HCT116 (cell line): ENCODE measurements around the gene PRIMA1. TPM values are rescaled to one million over a fixed set of nuclear protein-coding genes. Genes with fewer than 3 reads are reported as not detected.

Experiments
- ATAC-seq: fragments of 200-7000 bp; cut with Tn5 transposase; 2 replicates; pipeline ENCODE4 v1.9.1; 2020; ENCODE audit warnings: mild to moderate bottlenecking, moderate library complexity
- BruUV-seq: library from RNA; stranded (reverse); fragments of 400-500 nt; replicated peaks from 2 replicates; lab custom pipeline; 2021; lab: Mats Ljungman, UMichigan
- CTCF ChIA-PET: fragments of 300-600 bp; sonication (Branson Sonifier 250); formaldehyde crosslinking; loops from one replicate; lab custom pipeline; 2021; ENCODE audit warnings: antibody characterized with exemption; lab: Charles Lee
- POLR2A ChIA-PET: fragments of 300-600, 350-600 bp; sonication (Branson Sonifier 250); formaldehyde crosslinking; loops from one replicate; lab custom pipeline; 2021; ENCODE audit warnings: antibody characterized with exemption; lab: Charles Lee
- RAD21 ChIA-PET, 2 experiments: fragments of 300-600 bp; sonication (Branson Sonifier 250); formaldehyde crosslinking; loops; one replicate each; lab custom pipeline; 2023; ENCODE audit warnings: low total read pairs in 2 of 2; ENCODE audit not compliant: uncharacterized antibody in 2 of 2, unreplicated experiment in 2 of 2, low non-redundant PET in 1 of 2; lab: Charles Lee
- DNase-seq: peaks from one replicate; pipeline ENCODE4 v3.0.0-alpha.2; 2010; ENCODE audit warnings: low read depth, low spot score
- H2AFZ ChIP-seq: fragments of 200-600 bp; shearing (Covaris generic), sonication (generic); 2 replicates; pipeline ENCODE4 v1.6.1; 2017; ENCODE audit warnings: low read depth, mixed run types, mixed read lengths, antibody characterized with exemption, low read length; ENCODE audit not compliant: poor library complexity, severe bottlenecking
- H3K27ac ChIP-seq: 2 replicates; pipeline ENCODE4 v1.5.1; 2012; ENCODE audit warnings: low read depth, low read length
- H3K27me3 ChIP-seq: fragments of 200-600 bp; sonication (generic); 2 replicates; pipeline ENCODE4 v1.6.1; 2016; ENCODE audit warnings: mixed run types, low read length, mixed read lengths; ENCODE audit not compliant: insufficient read depth
- H3K36me3 ChIP-seq, 2 experiments: fragments of 200-500 bp in 1 of 2; fragments of 200-600 bp in 1 of 2; sonication (Bioruptor generic) in 1 of 2; sonication (generic) in 1 of 2; 2 replicates each; pipeline versions ENCODE4 v1.5.1 to v1.6.1; 2014 to 2016; ENCODE audit warnings: low read length in 2 of 2, inconsistent platforms in 1 of 2, mixed read lengths in 1 of 2, mixed run types in 1 of 2; ENCODE audit not compliant: insufficient read depth in 2 of 2, control insufficient read depth in 1 of 2
- H3K4me1 ChIP-seq, 2 experiments: fragments of 200-600 bp in 1 of 2; sonication (generic) in 1 of 2; 2 replicates each; pipeline versions ENCODE4 v1.5.1 to v1.6.1; 2012 to 2017; ENCODE audit warnings: low read length in 2 of 2, inconsistent platforms in 1 of 2, mild to moderate bottlenecking in 1 of 2, mixed read lengths in 1 of 2, mixed run types in 1 of 2, moderate library complexity in 1 of 2; ENCODE audit not compliant: insufficient read depth in 2 of 2, control insufficient read depth in 1 of 2
- H3K4me2 ChIP-seq: fragments of 200-600 bp; sonication (generic); 2 replicates; pipeline ENCODE4 v1.6.1; 2017; ENCODE audit warnings: mixed run types, low read length, mixed read lengths
- H3K4me3 ChIP-seq, 2 experiments: fragments of 200-600 bp in 1 of 2; sonication (generic) in 1 of 2; replicated peaks in 1 of 2; 2 replicates each; pipeline ENCODE4 v1.5.1; 2011 to 2016; ENCODE audit warnings: low read length in 2 of 2, control low read depth in 1 of 2, low read depth in 1 of 2, mild to moderate bottlenecking in 1 of 2, mixed read lengths in 1 of 2, mixed run types in 1 of 2
- H3K79me2 ChIP-seq: fragments of 200-600 bp; sonication (generic); 2 replicates; pipeline ENCODE4 v1.6.1; 2017; ENCODE audit warnings: mild to moderate bottlenecking, mixed run types, low read length, moderate library complexity, mixed read lengths; ENCODE audit not compliant: insufficient read depth
- H3K9ac ChIP-seq: fragments of 200-600 bp; sonication (generic); 2 replicates; pipeline ENCODE4 v1.6.1; 2016; ENCODE audit warnings: low read length, mixed read lengths
- H3K9me2 ChIP-seq: fragments of 200-600 bp; sonication (generic), shearing (Covaris generic); 2 replicates; pipeline ENCODE4 v1.6.1; 2017; ENCODE audit warnings: mixed run types, mild to moderate bottlenecking, moderate library complexity; ENCODE audit not compliant: insufficient read depth
- H3K9me3 ChIP-seq, 2 experiments: fragments of 200-500 bp in 1 of 2; fragments of 200-600 bp in 1 of 2; sonication (Bioruptor generic) in 1 of 2; sonication (generic) in 1 of 2; 2 replicates each; pipeline ENCODE4 v1.6.1; 2014 to 2017; ENCODE audit warnings: low read length in 2 of 2, mixed read lengths in 2 of 2, inconsistent platforms in 1 of 2, low read depth in 1 of 2, mild to moderate bottlenecking in 1 of 2, mixed run types in 1 of 2, moderate library complexity in 1 of 2; ENCODE audit not compliant: control insufficient read depth in 1 of 2, insufficient read depth in 1 of 2
- H4K20me1 ChIP-seq: fragments of 200-600 bp; sonication (generic), shearing (Covaris generic); 2 replicates; pipeline ENCODE4 v1.6.1; 2017; ENCODE audit warnings: mixed run types, mild to moderate bottlenecking, moderate library complexity; ENCODE audit not compliant: insufficient read depth
- CBX3 ChIP-seq: IDR thresholded peaks from 2 replicates; pipeline ENCODE4 v1.6.1; 2012; ENCODE audit warnings: low read depth
- CEBPB ChIP-seq: IDR thresholded peaks from 2 replicates; pipeline ENCODE4 v1.6.1; 2012; ENCODE audit warnings: low read depth
- CTCF ChIP-seq, 3 experiments: fragments of 200-600 bp in 1 of 3; sonication (generic) in 1 of 3; IDR thresholded peaks in 2 of 3; conservative IDR thresholded peaks in 1 of 3; 2 replicates each; pipeline ENCODE4 v1.5.1; 2012 to 2017; ENCODE audit warnings: low read depth in 2 of 3, low read length in 2 of 3, antibody characterized with exemption in 1 of 3, borderline replicate concordance in 1 of 3, control low read depth in 1 of 3, mild to moderate bottlenecking in 1 of 3, mixed read lengths in 1 of 3, mixed run types in 1 of 3, moderate library complexity in 1 of 3; ENCODE audit not compliant: insufficient read depth in 1 of 3
- EGR1 ChIP-seq: IDR thresholded peaks from 2 replicates; pipeline ENCODE4 v1.6.1; 2012; ENCODE audit warnings: low read depth
- FOSL1 ChIP-seq: IDR thresholded peaks from 2 replicates; pipeline ENCODE4 v1.6.1; 2012; ENCODE audit warnings: low read depth
- POLR2A ChIP-seq: IDR thresholded peaks from 2 replicates; pipeline ENCODE4 v1.7.0; 2011; ENCODE audit warnings: borderline replicate concordance; ENCODE audit not compliant: insufficient read depth, insufficient read length; ENCODE audit errors: extremely low read depth
- REST ChIP-seq: IDR thresholded peaks from 2 replicates; pipeline ENCODE4 v1.6.1; 2012; ENCODE audit warnings: low read depth
- SIN3A ChIP-seq: IDR thresholded peaks from 2 replicates; pipeline ENCODE4 v1.6.1; 2012; ENCODE audit warnings: low read depth
- SRF ChIP-seq: IDR thresholded peaks from 2 replicates; pipeline ENCODE4 v1.6.1; 2012; ENCODE audit warnings: low read depth
- YY1 ChIP-seq: IDR thresholded peaks from 2 replicates; pipeline ENCODE4 v1.6.1; 2011; ENCODE audit warnings: low read length, low read depth, moderate library complexity, mild to moderate bottlenecking; ENCODE audit not compliant: insufficient replicate concordance; ENCODE audit errors: extremely low read depth
- ZFX ChIP-seq: fragments of 450-650 bp; IDR thresholded peaks from 2 replicates; pipeline ENCODE4 v1.6.1; 2017
- ZNF274 ChIP-seq: fragments of 200-500 bp; sonication (Bioruptor generic); IDR thresholded peaks from 2 replicates; pipeline ENCODE4 v1.6.1; 2014; ENCODE audit warnings: mild to moderate bottlenecking, low read depth, low read length, inconsistent platforms
- intact Hi-C: fragments of 100-400 bp; cut with micrococcal nuclease; formaldehyde crosslinking; loops from 2 replicates; pipeline ENCODE4 v1.10.0; 2022
- total RNA-seq: library from RNA; stranded (reverse); gene quantifications from one replicate; pipeline ENCODE4 v1.2.1, GENCODE V29; 2021; ENCODE audit not compliant: unreplicated experiment

PRIMA1 gene
- total RNA-seq, 1 experiment from 2014 or later = 1.5 TPM

GRCh38 chr14:93818857-93819256, 30.6 kb upstream of the PRIMA1 start:
- RAD21 ChIA-PET = no interaction called here
- ATAC-seq (no peak), DNase-seq (no peak)
- Histone ChIP-seq H3K9me2 (no peaks in the 10 kb centered on the region), H3K27ac (no peak overlapping the region), H4K20me1 (no peaks in the 10 kb centered on the region), H3K36me3 (no peaks in the 10 kb centered on the region), H3K4me2 (no peak overlapping the region), H3K27me3 (no peaks in the 10 kb centered on the region; the same call in none of the 2 replicates), H3K9me3 (peaks cover 5% of the 10 kb centered on the region in 2 experiments; a peak in 2 of 4 replicates), H3K4me1 (no peaks in the 10 kb centered on the region), H3K9ac (no peak overlapping the region), H3K79me2 (no peaks in the 10 kb centered on the region)
- intact Hi-C loops = no loop called here
- no TSS peak for BruUV-seq
- CTCF ChIA-PET = no interaction called here
- POLR2A ChIA-PET = no interaction called here
- no peak for TF ChIP-seq ZFX
- TF ChIP-seq CTCF (IDR thresholded peaks at IDR 0.05 in 2 of 3, conservative IDR thresholded peaks at IDR 0.05 in 1 of 3; ENCODE audit: borderline replicate concordance in 1 of 3, insufficient read depth in 1 of 3, low read depth in 2 of 3, low read length in 2 of 3) = no peak
- TF ChIP-seq POLR2A = no peak
- no peak for TF ChIP-seq CEBPB
- TF ChIP-seq CBX3 = no peak
- no peak for TF ChIP-seq EGR1
- no peak for TF ChIP-seq YY1
- no peak for TF ChIP-seq FOSL1
- no peak for TF ChIP-seq ZNF274
- TF ChIP-seq REST = no peak
- no peak for TF ChIP-seq SIN3A
- no peak for TF ChIP-seq SRF
- TF ChIP-seq, all 23 proteins: peak for 0
- Histone ChIP-seq H3K4me3 (no peak overlapping the region), H2AFZ (no peak overlapping the region)
